WTC11 (cell line): Measurements from ENCODE around the gene ZNF664.

Experiments used
- AR ChIP-seq: fragments of 250-450 bp; sonication (Bioruptor Pico); IDR thresholded peaks from 2 replicates; pipeline ENCODE4 v1.9.0; 2021; ENCODE audit warnings: mild to moderate bottlenecking
- CREB1 ChIP-seq: sonication (generic); formaldehyde crosslinking; IDR thresholded peaks from 2 replicates; pipeline ENCODE4 v1.8.0; 2023; ENCODE audit warnings: mild to moderate bottlenecking, missing genetic modification reagents
- ZNF423 ChIP-seq: fragments of 250-450 bp; sonication (Bioruptor Pico); IDR thresholded peaks from 2 replicates; pipeline ENCODE4 v2.1.2; 2022; ENCODE audit warnings: mild to moderate bottlenecking, moderate library complexity
- TF ChIP-seq, protein P1 (sequence below): fragments of 200-600 bp; IDR thresholded peaks from 2 replicates; pipeline ENCODE4 v1.8.0; 2022; ENCODE audit warnings: antibody characterized with exemption

DNA sequence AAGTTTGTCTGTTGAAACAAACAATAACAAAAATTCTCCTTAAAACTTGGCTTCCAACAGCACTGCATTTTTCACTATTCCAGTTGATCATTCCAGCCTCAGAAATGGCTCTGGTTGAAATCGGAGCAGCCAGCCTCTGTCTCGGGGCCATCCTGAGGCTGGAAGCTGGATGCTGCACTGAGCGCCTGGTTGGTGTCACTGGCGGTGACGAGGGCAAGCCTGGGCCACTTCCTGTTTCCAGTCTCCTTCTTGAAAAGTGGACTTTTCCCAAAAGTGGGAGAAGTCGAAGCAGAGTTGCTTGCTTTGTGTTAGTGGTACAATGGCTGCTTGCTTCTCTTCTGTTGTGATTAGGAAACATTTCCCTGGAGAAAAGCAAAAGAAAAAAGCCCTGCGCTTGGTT is 49.1 kb upstream of the ZNF664 start:
- TF ChIP-seq AR (no peak), CREB1 (CRISPR knock-in tag) (no peak), ZNF423 (CRISPR knock-in tag) (no peak)
- TF ChIP-seq, protein P1, sequence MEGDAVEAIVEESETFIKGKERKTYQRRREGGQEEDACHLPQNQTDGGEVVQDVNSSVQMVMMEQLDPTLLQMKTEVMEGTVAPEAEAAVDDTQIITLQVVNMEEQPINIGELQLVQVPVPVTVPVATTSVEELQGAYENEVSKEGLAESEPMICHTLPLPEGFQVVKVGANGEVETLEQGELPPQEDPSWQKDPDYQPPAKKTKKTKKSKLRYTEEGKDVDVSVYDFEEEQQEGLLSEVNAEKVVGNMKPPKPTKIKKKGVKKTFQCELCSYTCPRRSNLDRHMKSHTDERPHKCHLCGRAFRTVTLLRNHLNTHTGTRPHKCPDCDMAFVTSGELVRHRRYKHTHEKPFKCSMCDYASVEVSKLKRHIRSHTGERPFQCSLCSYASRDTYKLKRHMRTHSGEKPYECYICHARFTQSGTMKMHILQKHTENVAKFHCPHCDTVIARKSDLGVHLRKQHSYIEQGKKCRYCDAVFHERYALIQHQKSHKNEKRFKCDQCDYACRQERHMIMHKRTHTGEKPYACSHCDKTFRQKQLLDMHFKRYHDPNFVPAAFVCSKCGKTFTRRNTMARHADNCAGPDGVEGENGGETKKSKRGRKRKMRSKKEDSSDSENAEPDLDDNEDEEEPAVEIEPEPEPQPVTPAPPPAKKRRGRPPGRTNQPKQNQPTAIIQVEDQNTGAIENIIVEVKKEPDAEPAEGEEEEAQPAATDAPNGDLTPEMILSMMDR = no peak
